OCI-LY7 (cell line): Measurements from ENCODE around the gene MEAF6.

Experiments used
- CTCF ChIP-seq: fragments of 200-600 bp; sonication (generic); conservative IDR thresholded peaks from 2 replicates; pipeline ENCODE4 v1.5.1; 2014; ENCODE audit warnings: mild to moderate bottlenecking, antibody characterized with exemption, low read length, moderate library complexity, mixed read lengths
- EZH2phosphoT487 ChIP-seq: fragments of 200-600 bp; sonication (generic); IDR thresholded peaks from 2 replicates; pipeline ENCODE4 v1.6.1; 2018; ENCODE audit warnings: low read depth, borderline replicate concordance, mild to moderate bottlenecking, mixed run types, antibody characterized with exemption, low read length, moderate library complexity, mixed read lengths

- TF ChIP-seq CTCF, result no peak
- TF ChIP-seq EZH2phosphoT487, result no peak
Measured at GRCh38 chr1:37465593-37466517, 48.7 kb downstream of the MEAF6 start.
